H1 (cell line): ENCODE measurements around the gene SLFN5.
"Not testable (repeated sequence)": the region's sequence is repeated elsewhere in the genome, so short reads cannot be mapped to it uniquely, and the experiment has no call there.

Source experiments
- CREB1 ChIP-seq: IDR thresholded peaks from 2 replicates; pipeline ENCODE4 v1.6.1; 2012; ENCODE audit warnings: inconsistent platforms
- JUN ChIP-seq: IDR thresholded peaks from 2 replicates; pipeline ENCODE4 v1.6.1; 2011; ENCODE audit warnings: low read depth, mild to moderate bottlenecking, improper control_type of control experiment, low read length
- POLR2A ChIP-seq, 2 experiments: IDR thresholded peaks; 1 replicate in 1 of 2; 2 replicates in 1 of 2; pipeline ENCODE4 v1.6.1; 2011; ENCODE audit warnings: low read depth in 2 of 2, low read length in 2 of 2, mild to moderate bottlenecking in 2 of 2; ENCODE audit errors: control extremely low read depth in 1 of 2
- POLR2AphosphoS5 ChIP-seq: IDR thresholded peaks from 2 replicates; pipeline ENCODE4 v1.6.1; 2011; ENCODE audit warnings: low read depth, low read length
- SIN3A ChIP-seq, 2 experiments: IDR thresholded peaks in 1 of 2; conservative IDR thresholded peaks in 1 of 2; 2 replicates each; pipeline ENCODE4 v1.6.1; 2011 to 2012; ENCODE audit warnings: low read length in 2 of 2, improper control_type of control experiment in 1 of 2, low read depth in 1 of 2, mild to moderate bottlenecking in 1 of 2
- SIX5 ChIP-seq: IDR thresholded peaks from 2 replicates; pipeline ENCODE4 v1.6.1; 2011; ENCODE audit warnings: mild to moderate bottlenecking, low read depth, low read length
- TAF1 ChIP-seq: IDR thresholded peaks from 2 replicates; pipeline ENCODE4 v1.6.1; 2011; ENCODE audit warnings: mild to moderate bottlenecking, low read depth, low read length
- ZNF274 ChIP-seq: IDR thresholded peaks from 2 replicates; pipeline ENCODE4 v1.7.0; 2012; ENCODE audit warnings: low read length, borderline replicate concordance; ENCODE audit errors: extremely low read depth
- TF ChIP-seq, protein P1 (sequence below), 3 experiments: IDR thresholded peaks; 1 replicate in 2 of 3; 2 replicates in 1 of 3; pipeline versions ENCODE4 v1.5.1 to v1.6.1; 2011; ENCODE audit warnings: low read length in 3 of 3, mild to moderate bottlenecking in 3 of 3, inconsistent platforms in 2 of 3, low read depth in 1 of 3, moderate library complexity in 1 of 3; ENCODE audit not compliant: insufficient read depth in 1 of 3; ENCODE audit errors: control extremely low read depth in 1 of 3

- TF ChIP-seq, protein P1, sequence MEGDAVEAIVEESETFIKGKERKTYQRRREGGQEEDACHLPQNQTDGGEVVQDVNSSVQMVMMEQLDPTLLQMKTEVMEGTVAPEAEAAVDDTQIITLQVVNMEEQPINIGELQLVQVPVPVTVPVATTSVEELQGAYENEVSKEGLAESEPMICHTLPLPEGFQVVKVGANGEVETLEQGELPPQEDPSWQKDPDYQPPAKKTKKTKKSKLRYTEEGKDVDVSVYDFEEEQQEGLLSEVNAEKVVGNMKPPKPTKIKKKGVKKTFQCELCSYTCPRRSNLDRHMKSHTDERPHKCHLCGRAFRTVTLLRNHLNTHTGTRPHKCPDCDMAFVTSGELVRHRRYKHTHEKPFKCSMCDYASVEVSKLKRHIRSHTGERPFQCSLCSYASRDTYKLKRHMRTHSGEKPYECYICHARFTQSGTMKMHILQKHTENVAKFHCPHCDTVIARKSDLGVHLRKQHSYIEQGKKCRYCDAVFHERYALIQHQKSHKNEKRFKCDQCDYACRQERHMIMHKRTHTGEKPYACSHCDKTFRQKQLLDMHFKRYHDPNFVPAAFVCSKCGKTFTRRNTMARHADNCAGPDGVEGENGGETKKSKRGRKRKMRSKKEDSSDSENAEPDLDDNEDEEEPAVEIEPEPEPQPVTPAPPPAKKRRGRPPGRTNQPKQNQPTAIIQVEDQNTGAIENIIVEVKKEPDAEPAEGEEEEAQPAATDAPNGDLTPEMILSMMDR (IDR thresholded peaks at IDR 0.05; ENCODE audit: control extremely low read depth in 1 of 3, insufficient read depth in 1 of 3, low read depth in 1 of 3, low read length in 3 of 3) = not testable (repeated sequence)
- not testable (repeated sequence) for TF ChIP-seq POLR2A (IDR thresholded peaks at IDR 0.05; ENCODE audit: control extremely low read depth in 1 of 2, low read depth in 2 of 2, low read length in 2 of 2); JUN; SIN3A (conservative IDR thresholded peaks at IDR 0.05 in 1 of 2, IDR thresholded peaks at IDR 0.05 in 1 of 2; ENCODE audit: low read depth in 1 of 2, low read length in 2 of 2); TAF1; POLR2AphosphoS5; ZNF274; SIX5; CREB1
Measured at GRCh38 chr17:35278454-35278853, 35.6 kb downstream of the SLFN5 start.
